Right kidney (tissue), 1 donor: ENCODE results near the gene ATP7B.
A peak's percentile ranks its signal among the peaks of the same experiment; 100 is the strongest.
"Not testable (repeated sequence)": the region's sequence is repeated elsewhere in the genome, so short reads cannot be mapped to it uniquely, and the experiment has no call there.

ENCODE experiments used
- DNase-seq: peaks from one replicate; pipeline ENCODE4 v3.0.0-alpha.2; 2016

The ATP7B gene

DNA sequence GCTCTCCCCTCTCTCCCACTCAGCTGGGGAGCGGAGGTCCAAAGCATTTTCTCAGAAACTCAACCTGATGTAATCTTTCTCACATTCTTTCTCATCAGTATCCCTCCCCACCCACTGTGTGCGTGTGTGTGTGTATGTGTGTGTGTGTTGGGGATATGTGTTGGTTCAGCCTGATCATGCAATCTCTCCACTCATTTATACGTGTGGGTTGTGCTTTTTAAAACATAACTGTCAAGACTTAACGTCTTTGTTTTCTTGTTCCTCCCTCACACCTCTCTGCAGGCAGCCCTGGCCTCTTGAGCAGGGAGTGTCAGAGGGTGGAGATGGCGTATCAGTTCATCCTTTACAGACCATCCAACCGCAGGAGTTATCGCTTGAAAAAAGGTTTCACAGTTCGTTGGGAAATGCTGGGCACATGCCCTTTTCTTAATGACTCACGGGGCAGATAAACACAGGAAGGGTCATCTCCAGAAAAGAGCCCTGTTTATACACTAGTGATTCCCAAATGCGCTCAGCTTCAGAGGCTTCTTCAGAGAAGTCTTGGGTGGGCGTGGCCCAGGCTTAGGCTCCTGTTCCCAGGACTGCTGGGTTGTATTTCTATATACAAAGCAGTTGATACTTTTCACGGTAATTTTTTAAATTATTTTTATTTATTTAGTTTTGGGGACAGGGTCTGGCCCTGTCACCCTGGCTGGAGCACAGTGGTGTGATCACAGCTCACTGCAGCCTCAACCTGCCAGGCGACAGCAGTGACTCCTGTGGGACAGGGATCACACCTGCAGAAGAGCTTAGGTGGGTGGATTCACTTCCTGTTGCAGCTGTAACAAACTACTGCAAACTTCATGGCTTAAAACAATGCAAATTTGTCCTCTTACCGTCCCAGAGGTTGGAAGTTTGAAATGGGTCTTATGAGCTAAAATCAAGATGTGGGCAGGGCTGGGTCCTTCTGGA, 89.2 kb downstream of the ATP7B start:
- DNase-seq: peak; percentile 44

GRCh38 chr13:51920786-51921185, 90.5 kb downstream of the ATP7B start:
- no peak for DNase-seq

- DNase-seq: no peak
Measured at GRCh38 chr13:51920267-51920666, 91.0 kb downstream of the ATP7B start.

- no peak for DNase-seq
Measured at GRCh38 chr13:51919531-51919930, 91.7 kb downstream of the ATP7B start.

- no peak for DNase-seq
Measured at GRCh38 chr13:51916962-51917361, 94.3 kb downstream of the ATP7B start.

DNA sequence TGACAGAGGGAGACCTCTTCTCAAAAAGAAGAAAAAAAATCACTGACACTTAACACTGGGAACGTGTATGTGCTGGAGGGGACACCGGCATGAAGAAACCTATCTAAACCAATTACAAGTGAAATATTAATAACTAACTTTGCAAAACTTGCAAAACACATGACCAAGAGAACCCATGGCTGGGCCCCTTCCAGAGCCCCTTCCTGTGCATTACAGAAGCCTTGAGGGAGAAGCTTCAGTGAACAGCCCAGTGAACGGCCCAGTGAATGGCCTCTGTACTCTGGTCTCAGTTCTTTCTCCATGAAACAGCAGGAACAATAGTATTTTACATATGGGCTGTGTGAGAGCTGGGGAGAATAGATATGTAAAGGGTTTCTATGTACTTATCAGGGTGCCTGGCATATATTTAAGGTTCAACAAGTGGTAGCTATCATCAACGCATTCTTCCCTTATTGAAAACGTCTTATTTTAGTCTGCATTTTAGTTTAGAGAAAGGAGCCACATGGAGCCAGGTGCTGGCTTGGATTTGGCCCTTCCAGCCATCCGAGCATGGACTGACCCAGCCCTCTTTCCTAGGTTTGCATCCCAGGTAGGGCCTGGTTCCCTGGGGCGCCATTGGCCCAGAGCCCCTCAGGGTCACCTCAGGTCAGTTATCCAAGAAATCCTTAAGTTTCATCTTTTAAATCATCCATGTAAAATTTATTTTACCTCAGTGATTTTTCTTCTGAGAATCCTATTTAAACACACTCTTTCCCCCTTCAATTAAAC, 95.0 kb downstream of the ATP7B start:
- DNase-seq: no peak

DNA sequence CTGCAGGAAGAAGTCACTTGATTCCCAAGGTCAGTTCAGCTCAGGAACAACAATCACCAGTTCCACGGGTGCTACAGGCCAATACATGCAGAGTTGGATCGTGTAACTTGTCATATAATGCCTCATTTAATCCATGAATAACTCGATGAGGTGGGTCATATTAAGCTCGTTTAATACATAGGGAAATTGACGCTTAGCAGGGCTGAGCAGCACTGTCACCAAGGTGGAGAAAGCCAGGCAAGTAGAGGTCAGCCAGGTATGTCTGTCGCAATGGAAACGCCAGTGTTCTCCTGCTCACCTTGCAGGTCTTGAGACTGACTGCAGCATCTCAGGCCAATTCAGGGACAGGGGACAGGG, 97.1 kb downstream of the ATP7B start:
- DNase-seq: no peak

DNA sequence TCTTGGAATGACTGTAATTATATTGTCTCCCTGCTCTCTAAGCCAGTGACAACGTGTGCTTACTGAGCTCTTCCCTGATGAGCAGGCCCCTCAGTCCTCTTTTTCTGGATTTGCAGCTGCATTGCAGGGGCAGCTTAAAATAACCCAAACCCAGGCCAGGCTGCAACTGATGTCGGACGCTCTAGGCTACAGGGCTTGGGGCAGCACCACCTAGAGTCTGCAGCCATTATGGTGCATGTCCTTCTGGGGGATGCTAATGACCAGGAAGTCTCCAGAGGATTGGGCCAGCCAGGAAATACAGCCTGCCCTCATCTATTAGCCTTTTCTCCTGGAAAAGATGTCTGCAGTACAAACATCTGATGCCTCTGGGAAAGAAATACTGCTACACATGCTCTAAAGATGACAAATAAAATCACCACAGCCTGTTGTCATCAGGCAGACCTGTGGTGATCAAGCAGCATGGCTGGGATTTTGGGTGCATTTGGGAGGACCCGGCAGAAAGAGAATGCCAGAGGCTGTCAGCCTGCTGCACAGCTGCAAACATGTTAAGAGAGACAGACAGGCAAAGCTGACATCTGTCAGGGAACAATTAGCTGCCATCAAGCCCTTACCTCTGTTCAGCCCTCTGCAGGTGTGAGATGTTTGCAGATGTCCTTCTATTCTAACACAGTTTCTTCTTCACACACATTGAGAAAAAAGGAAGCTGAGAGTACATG, 97.7 kb downstream of the ATP7B start:
- DNase-seq: no peak

DNA sequence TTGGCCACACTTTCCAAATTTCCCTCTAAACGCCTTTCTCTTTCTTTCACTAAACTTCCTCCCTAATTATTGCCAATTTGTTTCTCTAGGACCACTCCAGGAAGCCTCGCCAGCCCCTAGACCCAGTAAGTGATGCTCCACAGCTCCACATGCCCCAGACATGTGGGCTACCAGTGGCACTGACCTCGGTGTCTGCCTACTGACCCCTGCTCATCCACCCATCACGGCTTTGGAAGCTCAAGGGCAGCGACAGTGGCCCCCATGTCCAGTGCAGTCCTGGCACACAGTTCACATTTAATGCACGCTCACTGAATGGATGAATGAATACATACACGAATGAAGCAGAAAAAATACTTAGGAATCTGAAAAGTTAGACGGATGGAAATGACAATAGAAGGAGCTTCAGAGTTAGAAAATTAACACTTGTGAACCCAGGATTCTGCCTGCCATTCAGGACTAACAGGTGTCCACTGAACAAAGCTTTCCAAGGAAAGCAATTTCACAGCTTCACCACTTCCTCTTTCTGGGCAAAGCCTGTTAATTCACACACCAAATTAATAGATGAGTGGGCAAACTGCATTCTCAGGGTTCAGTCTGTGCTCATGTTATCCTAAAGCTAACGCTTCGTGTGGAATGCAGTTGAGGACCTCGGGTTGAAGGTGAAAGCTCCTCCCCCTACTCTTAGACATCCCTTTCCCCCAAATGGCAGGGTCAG, 98.6 kb downstream of the ATP7B start:
- no peak for DNase-seq

DNA sequence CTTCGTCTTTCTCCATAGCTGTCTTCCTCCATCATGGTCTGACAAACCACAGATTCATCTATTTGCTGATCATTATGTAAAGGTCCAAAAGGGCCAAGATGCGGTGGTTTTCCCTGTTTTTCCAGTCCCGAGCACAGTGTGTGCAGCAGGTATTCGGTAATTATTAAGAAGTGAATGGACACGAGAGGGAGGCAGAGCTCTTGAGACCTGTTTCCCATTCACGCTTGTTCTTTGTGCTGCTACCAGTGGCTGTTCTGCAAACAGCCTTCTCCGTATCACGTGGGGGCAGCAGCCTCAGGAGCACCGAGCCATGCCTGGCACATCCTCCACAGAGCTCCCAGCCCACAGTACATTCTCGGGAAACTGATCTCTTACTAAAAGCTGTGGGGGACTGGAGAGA, 99.2 kb downstream of the ATP7B start:
- DNase-seq: peak; percentile 50

DNA sequence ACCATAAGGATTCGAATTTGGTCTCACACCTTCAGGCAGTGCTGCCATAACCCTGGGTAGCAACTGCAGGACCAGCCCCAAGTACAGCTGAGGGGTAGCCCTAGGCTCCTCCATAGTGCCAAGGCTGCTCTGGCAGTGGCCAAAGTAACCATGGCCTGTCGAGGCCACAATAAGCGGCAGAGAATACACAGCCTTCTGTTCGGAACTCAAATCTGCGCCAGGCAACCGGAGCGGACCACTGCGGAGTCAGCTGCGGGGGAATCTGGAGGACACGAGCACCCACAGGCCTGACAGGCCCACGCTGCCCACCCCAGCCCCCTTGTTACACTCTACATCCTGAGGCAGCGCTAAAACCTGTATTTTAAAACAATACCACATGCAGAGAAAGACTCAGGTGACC, 100.7 kb downstream of the ATP7B start:
- DNase-seq: no peak

DNA sequence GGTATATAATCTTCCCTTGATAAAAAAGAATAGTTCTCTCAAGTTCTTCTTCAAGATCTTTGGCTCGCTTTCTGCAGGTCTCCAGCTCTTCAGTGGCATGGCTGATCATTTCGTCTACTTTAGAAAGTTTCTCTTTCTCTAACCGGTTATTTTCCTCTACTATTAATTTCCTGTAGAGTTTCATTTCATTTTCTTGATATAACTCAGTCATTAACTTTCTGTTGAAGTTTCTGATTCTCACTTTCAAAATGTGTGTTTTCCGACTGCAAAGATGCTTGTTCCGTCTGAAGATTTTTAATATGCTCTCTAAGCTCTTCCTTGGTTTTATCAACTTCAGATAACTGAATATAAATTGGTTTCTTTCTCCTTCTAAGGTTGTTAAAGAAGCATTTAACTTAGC, 102.0 kb downstream of the ATP7B start:
- not testable (repeated sequence) for DNase-seq

- DNase-seq: no peak
Measured at GRCh38 chr13:51907040-51907732, 104.1 kb downstream of the ATP7B start.

- no peak for DNase-seq
Measured at GRCh38 chr13:51906581-51906980, 104.7 kb downstream of the ATP7B start.

GRCh38 chr13:51905787-51906186, 105.5 kb downstream of the ATP7B start:
- no peak for DNase-seq

DNA sequence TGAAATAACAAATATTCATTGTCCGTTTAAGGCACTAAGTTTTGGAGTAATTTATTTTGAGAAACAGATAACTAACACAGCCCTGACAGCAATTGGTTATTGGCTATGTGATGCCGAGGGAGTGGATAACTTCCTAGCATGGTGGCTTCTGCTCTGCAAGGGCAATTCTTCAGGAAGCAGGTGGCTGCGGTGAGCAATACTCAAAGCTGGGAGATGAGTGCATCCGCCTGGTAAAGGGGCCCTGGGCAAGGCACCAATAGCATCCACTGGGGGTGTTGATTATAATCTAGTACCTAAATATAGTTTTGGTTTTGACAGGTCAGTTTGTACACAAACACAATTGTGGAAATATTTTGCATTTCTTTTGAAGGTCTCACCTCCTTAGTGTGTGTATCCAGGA, 108.5 kb downstream of the ATP7B start:
- no peak for DNase-seq

GRCh38 chr13:51900471-51900870, 110.8 kb downstream of the ATP7B start:
- no peak for DNase-seq

DNA sequence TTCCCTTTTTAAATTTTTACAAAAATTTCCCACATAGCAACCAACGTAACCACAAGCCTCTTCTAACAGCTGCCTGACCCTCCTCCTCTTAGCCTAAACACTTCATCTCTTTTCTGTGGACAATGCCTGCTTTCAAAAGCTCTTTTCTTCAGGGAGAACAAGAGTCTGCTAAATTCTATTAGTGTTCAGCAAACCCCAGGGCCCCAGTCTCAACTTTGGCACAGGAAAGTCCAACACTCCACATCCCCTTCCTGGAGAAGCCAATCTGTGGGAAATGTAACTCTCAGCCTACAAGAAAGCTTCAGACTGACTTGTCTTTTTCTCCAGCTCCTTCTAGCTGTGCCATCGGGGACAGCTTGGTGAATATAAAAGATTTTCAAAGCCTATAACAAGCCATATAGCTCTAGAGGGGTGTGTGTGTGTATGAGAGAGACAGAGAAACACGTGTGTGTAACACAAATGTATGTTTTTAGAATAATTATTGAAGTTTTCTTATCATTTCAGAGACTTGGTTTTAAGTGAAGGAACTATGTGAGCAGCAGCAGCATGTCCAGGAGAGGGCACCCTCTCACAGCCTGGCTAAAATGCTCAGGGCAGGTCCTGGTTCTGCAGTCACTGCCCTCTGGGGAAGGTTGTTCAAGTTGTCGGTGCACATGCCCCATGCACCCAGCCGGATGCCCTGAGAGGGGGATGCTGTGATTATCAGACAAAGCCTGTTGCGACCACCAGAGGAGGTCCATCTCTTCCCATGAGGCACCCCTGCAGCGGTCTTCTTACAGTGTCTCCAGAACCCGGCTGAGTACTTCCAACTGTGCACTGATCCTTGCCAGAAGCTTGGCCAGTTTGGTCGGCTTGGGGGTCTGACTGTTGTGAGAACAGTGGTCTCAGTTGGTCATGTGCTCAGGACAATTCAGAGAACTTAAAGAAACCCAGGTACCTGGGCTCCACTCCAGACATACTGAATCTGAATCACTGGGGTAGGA, 115.1 kb downstream of the ATP7B start:
- peak; percentile 28 for DNase-seq

DNA sequence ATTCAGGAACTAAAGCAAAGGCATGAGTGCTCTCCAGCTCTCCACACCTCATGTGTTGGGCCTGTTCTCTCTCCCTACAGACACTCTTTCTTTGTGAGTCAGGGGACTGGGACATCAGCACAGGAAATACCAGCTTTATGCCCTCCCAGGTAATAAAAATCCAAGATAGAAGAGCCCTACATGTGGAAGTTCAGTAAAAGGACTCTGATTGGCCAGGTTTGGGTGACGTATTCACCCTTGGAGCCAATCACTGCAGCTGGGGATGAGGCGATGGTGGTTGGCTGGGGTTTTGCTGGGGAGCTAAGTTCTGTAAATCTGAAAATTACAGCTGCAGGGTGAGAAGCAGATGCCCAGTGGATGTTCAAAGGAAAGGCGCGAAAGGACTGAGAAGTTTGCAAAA, 117.0 kb downstream of the ATP7B start:
- DNase-seq: no peak

DNA sequence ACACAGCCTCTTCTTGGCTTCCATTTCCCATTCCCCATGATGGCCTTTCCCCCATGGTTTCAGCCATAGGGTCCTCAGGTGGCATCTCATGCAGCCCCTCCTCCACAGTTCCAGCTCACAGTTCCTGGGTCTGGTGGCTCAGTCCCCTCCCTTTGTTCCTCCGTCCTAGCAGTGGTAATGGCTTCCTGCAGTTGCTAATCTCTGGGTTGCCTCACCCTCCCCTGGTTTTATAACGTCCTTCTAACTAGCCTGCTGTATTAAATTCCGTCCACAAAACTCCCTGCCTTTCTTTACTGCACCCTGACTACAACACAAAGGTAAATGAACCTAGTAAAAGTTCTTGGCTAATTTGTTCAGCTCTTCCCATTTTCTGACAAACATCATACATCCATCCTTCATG, 118.6 kb downstream of the ATP7B start:
- DNase-seq: no peak
